GM12891 (cell line): Measurements from ENCODE around the gene TSHZ2.

Experiments
- DNase-seq: peaks from one replicate; pipeline ENCODE4 v3.0.0; 2011; ENCODE audit warnings: low spot score; ENCODE audit not compliant: insufficient read length
- FAIRE-seq: peaks from 2 replicates; lab custom pipeline; 2011; peaks lifted over from hg19 to GRCh38; lab: Jason Lieb, UNC
- PAX5 ChIP-seq: IDR thresholded peaks from 2 replicates; pipeline ENCODE4 v1.6.1; 2011; ENCODE audit warnings: low read length, moderate library complexity, mild to moderate bottlenecking; ENCODE audit not compliant: insufficient read depth, severe bottlenecking
- POLR2A ChIP-seq: IDR thresholded peaks from 2 replicates; pipeline ENCODE4 v1.6.1; 2011; ENCODE audit warnings: low read depth, low read length, control low read depth
- POLR2AphosphoS5 ChIP-seq: IDR thresholded peaks from 2 replicates; pipeline ENCODE4 v1.6.1; 2011; ENCODE audit warnings: low read depth, low read length, control low read depth
- POU2F2 ChIP-seq: IDR thresholded peaks from 2 replicates; pipeline ENCODE4 v1.6.1; 2011; ENCODE audit warnings: low read depth, mild to moderate bottlenecking, control low read depth, low read length, moderate library complexity
- SPI1 ChIP-seq: IDR thresholded peaks from 2 replicates; pipeline ENCODE4 v1.6.1; 2011; ENCODE audit warnings: low read depth, low read length, control low read depth
- TAF1 ChIP-seq: IDR thresholded peaks from 2 replicates; pipeline ENCODE4 v1.6.1; 2011; ENCODE audit warnings: low read depth, low read length, control low read depth

The TSHZ2 gene

GRCh38 chr20:53302695-53303412, 330.7 kb downstream of the TSHZ2 start:
- DNase-seq = no peak
- FAIRE-seq = no peak
- TF ChIP-seq POU2F2 (no peak), PAX5 (no peak), SPI1 (no peak), TAF1 (no peak), POLR2A (no peak), POLR2AphosphoS5 (no peak)

- DNase-seq = no peak
- no peak for TF ChIP-seq POLR2A
- no peak for FAIRE-seq
Observed at GRCh38 chr20:53303413-53303760, 331.2 kb downstream of the TSHZ2 start.

GRCh38 chr20:53304146-53304545, 332.0 kb downstream of the TSHZ2 start:
- DNase-seq = no peak
- TF ChIP-seq PAX5 (no peak), POLR2AphosphoS5 (no peak), POU2F2 (no peak), POLR2A (no peak), SPI1 (no peak), TAF1 (no peak)
- FAIRE-seq = no peak

GRCh38 chr20:53306192-53306805, 334.1 kb downstream of the TSHZ2 start:
- DNase-seq (no peak), FAIRE-seq (no peak)
- TF ChIP-seq POLR2AphosphoS5 (no peak), SPI1 (no peak), POU2F2 (no peak), POLR2A (no peak), TAF1 (no peak), PAX5 (no peak)

GRCh38 chr20:53307964-53308597, 335.9 kb downstream of the TSHZ2 start:
- TF ChIP-seq POU2F2 = no peak
- no peak for TF ChIP-seq POLR2AphosphoS5
- no peak for DNase-seq
- FAIRE-seq = no peak

GRCh38 chr20:53309515-53309914, 337.4 kb downstream of the TSHZ2 start:
- TF ChIP-seq TAF1 (no peak), POLR2AphosphoS5 (no peak), POLR2A (no peak), PAX5 (no peak), SPI1 (no peak), POU2F2 (no peak)
- FAIRE-seq (no peak), DNase-seq (no peak)

GRCh38 chr20:53312957-53313356, 340.8 kb downstream of the TSHZ2 start:
- no peak for FAIRE-seq
- DNase-seq = no peak
- no peak for TF ChIP-seq PAX5
- no peak for TF ChIP-seq TAF1
- no peak for TF ChIP-seq SPI1
- no peak for TF ChIP-seq POU2F2
- TF ChIP-seq POLR2A = no peak
- TF ChIP-seq POLR2AphosphoS5 = no peak

GRCh38 chr20:53316206-53316937, 344.2 kb downstream of the TSHZ2 start:
- no peak for DNase-seq
- FAIRE-seq = no peak
- TF ChIP-seq TAF1 (no peak), POU2F2 (no peak), POLR2A (no peak), SPI1 (no peak), POLR2AphosphoS5 (no peak), PAX5 (no peak)

GRCh38 chr20:53319200-53319599, 347.0 kb downstream of the TSHZ2 start:
- DNase-seq (no peak), FAIRE-seq (no peak)
- TF ChIP-seq TAF1 (no peak), POLR2AphosphoS5 (no peak), POLR2A (no peak), PAX5 (no peak), POU2F2 (no peak), SPI1 (no peak)
